SK-N-SH (cell line): ENCODE results near the gene COL5A2. TPM values are rescaled to one million over a fixed set of nuclear protein-coding genes. Genes with fewer than 3 reads are reported as not detected.

Experiments used
- CTCF ChIA-PET: fragments of 300-600, 350-600 bp; formaldehyde crosslinking; extraction: SDS; loops from one replicate; lab custom pipeline; 2021; lab: Yijun Ruan, JAX
- POLR2A ChIA-PET: fragments of 350-600 bp; sonication (Branson Sonifier 250); formaldehyde crosslinking; extraction: SDS; loops from one replicate; lab custom pipeline; 2020; ENCODE audit warnings: antibody characterized with exemption, inconsistent platforms; lab: Yijun Ruan, JAX
- DNase-seq: peaks from one replicate; pipeline ENCODE4 v3.0.0; 2012
- H2AFZ ChIP-seq: fragments of 200-600 bp; sonication (generic); 2 replicates; pipeline ENCODE4 v1.8.1; 2016; ENCODE audit warnings: antibody characterized with exemption, mild to moderate bottlenecking, low read depth
- H3F3A ChIP-seq: fragments of 200-600 bp; sonication (generic); replicated peaks from 2 replicates; pipeline ENCODE3; 2016; ENCODE audit warnings: antibody characterized with exemption, mild to moderate bottlenecking; ENCODE audit not compliant: insufficient read depth
- H3K27ac ChIP-seq, 2 experiments: fragments of 200-500 bp in 1 of 2; fragments of 200-600 bp in 1 of 2; sonication (Bioruptor generic) in 1 of 2; sonication (generic), shearing (Covaris generic) in 1 of 2; 2 replicates each; pipeline versions ENCODE4 v1.5.1 to v1.6.1; 2014 to 2016; ENCODE audit warnings: low read depth in 2 of 2, inconsistent platforms in 1 of 2, low read length in 1 of 2, mild to moderate bottlenecking in 1 of 2, mixed read lengths in 1 of 2
- H3K27me3 ChIP-seq: fragments of 200-600 bp; sonication (generic), shearing (Covaris generic); 2 replicates; pipeline ENCODE4 v1.6.1; 2016; ENCODE audit warnings: mixed run types; ENCODE audit not compliant: insufficient read depth
- H3K36me3 ChIP-seq, 2 experiments: fragments of 200-500 bp in 1 of 2; fragments of 200-600 bp in 1 of 2; sonication (Bioruptor generic) in 1 of 2; sonication (generic) in 1 of 2; replicated peaks in 1 of 2; 2 replicates each; pipeline versions ENCODE3 to v1.5.1; 2014 to 2016; ENCODE audit warnings: low read length in 1 of 2, mild to moderate bottlenecking in 1 of 2; ENCODE audit not compliant: insufficient read depth in 2 of 2, control insufficient read depth in 1 of 2
- H3K4me1 ChIP-seq, 2 experiments: fragments of 200-500 bp in 1 of 2; fragments of 200-600 bp in 1 of 2; sonication (Bioruptor generic) in 1 of 2; sonication (generic), shearing (Covaris generic) in 1 of 2; 2 replicates each; pipeline versions ENCODE4 v1.5.1 to v1.6.1; 2014 to 2016; ENCODE audit warnings: low read depth in 1 of 2, low read length in 1 of 2, mixed run types in 1 of 2; ENCODE audit not compliant: insufficient read depth in 2 of 2, control insufficient read depth in 1 of 2
- H3K4me2 ChIP-seq: fragments of 200-600 bp; sonication (generic), shearing (Covaris generic); 2 replicates; pipeline ENCODE4 v1.6.1; 2017; ENCODE audit warnings: mixed run types
- H3K4me3 ChIP-seq, 2 experiments: fragments of 200-500 bp in 1 of 2; fragments of 200-600 bp in 1 of 2; sonication (Bioruptor generic) in 1 of 2; sonication (generic), shearing (Covaris generic) in 1 of 2; 2 replicates each; pipeline versions ENCODE4 v1.5.1 to v1.8.1; 2014 to 2016; ENCODE audit warnings: low read depth in 2 of 2, inconsistent platforms in 1 of 2, low read length in 1 of 2, mild to moderate bottlenecking in 1 of 2, mixed read lengths in 1 of 2, moderate library complexity in 1 of 2
- H3K79me2 ChIP-seq: fragments of 200-600 bp; sonication (generic); 2 replicates; pipeline ENCODE4 v1.8.1; 2017; ENCODE audit warnings: mild to moderate bottlenecking; ENCODE audit not compliant: insufficient read depth
- H3K9ac ChIP-seq: fragments of 200-600 bp; sonication (generic); 2 replicates; pipeline ENCODE4 v1.6.1; 2017; ENCODE audit warnings: mixed run types
- H3K9me2 ChIP-seq: fragments of 200-600 bp; sonication (generic); 2 replicates; pipeline ENCODE4 v1.6.1; 2017; ENCODE audit warnings: mixed run types
- H3K9me3 ChIP-seq: fragments of 200-600 bp; sonication (generic); 2 replicates; pipeline ENCODE4 v1.6.1; 2017; ENCODE audit warnings: mixed run types, mild to moderate bottlenecking, moderate library complexity
- H4K20me1 ChIP-seq: fragments of 200-600 bp; sonication (generic); 2 replicates; pipeline ENCODE4 v1.6.1; 2017; ENCODE audit warnings: mild to moderate bottlenecking, mixed run types; ENCODE audit not compliant: insufficient read depth
- EP300 ChIP-seq, 2 experiments: IDR thresholded peaks; 2 replicates each; pipeline versions ENCODE4 v1.4.0 to v1.6.1; 2012; ENCODE audit warnings: borderline replicate concordance in 1 of 2, low read depth in 1 of 2, low read length in 1 of 2
- EZH2phosphoT487 ChIP-seq: fragments of 200-600 bp; sonication (generic); IDR thresholded peaks from 2 replicates; pipeline ENCODE4 v1.6.1; 2017; ENCODE audit warnings: low read depth, mixed run types, mild to moderate bottlenecking, antibody characterized with exemption, moderate library complexity, borderline replicate concordance
- FOXJ3 ChIP-seq: sonication (generic); formaldehyde crosslinking; IDR thresholded peaks from 2 replicates; pipeline ENCODE4 v1.5.1; 2020; ENCODE audit warnings: mild to moderate bottlenecking, missing genetic modification reagents
- FOXM1 ChIP-seq: IDR thresholded peaks from 2 replicates; pipeline ENCODE4 v1.4.0; 2012; ENCODE audit warnings: low read depth, mild to moderate bottlenecking
- GABPA ChIP-seq: IDR thresholded peaks from 2 replicates; pipeline ENCODE4 v1.4.0; 2012; ENCODE audit warnings: low read depth, mild to moderate bottlenecking
- GATA2 ChIP-seq: sonication (generic); formaldehyde crosslinking; IDR thresholded peaks from 2 replicates; pipeline ENCODE4 v1.5.0; 2020; ENCODE audit warnings: mild to moderate bottlenecking, missing genetic modification reagents
- JUND ChIP-seq: IDR thresholded peaks from 2 replicates; pipeline ENCODE4 v1.4.0; 2012
- TAF1 ChIP-seq: IDR thresholded peaks from 2 replicates; pipeline ENCODE4 v1.6.1; 2012; ENCODE audit warnings: low read depth, mild to moderate bottlenecking, low read length, moderate library complexity, borderline replicate concordance
- TCF12 ChIP-seq: IDR thresholded peaks from 2 replicates; pipeline ENCODE4 v1.4.0; 2012
- TEAD4 ChIP-seq: IDR thresholded peaks from 2 replicates; pipeline ENCODE4 v1.4.0; 2012; ENCODE audit warnings: mild to moderate bottlenecking, borderline replicate concordance; ENCODE audit not compliant: insufficient read depth
- YY1 ChIP-seq: IDR thresholded peaks from 2 replicates; pipeline ENCODE4 v1.4.0; 2012; ENCODE audit warnings: low read depth, mild to moderate bottlenecking
- WGBS: methylation state at CpG from one replicate; pipeline ENCODE4 v1.1.6; 2017; ENCODE audit warnings: low lambda C conversion rate; 5-methylcytosine and 5-hydroxymethylcytosine counted together
- polyA plus RNA-seq, 3 experiments: library from polyadenylated mRNA; depleted of rRNA; stranded (reverse); fragments of >200 nt; gene quantifications; 2 replicates each; pipeline ENCODE4 v1.2.3, GENCODE V29; 2012
- TF ChIP-seq, protein P1 (sequence below): fragments of 200-600 bp; sonication (generic); IDR thresholded peaks from 2 replicates; pipeline ENCODE4 v1.6.1; 2017; ENCODE audit warnings: antibody characterized with exemption, mild to moderate bottlenecking, moderate library complexity
- TF ChIP-seq, protein P2 (sequence below): fragments of 150-350 bp; IDR thresholded peaks from 2 replicates; pipeline ENCODE4 v1.6.1; 2017; ENCODE audit warnings: antibody characterized with exemption, low read length, low read depth, borderline replicate concordance
- TF ChIP-seq, protein P3 (sequence below): IDR thresholded peaks from 2 replicates; pipeline ENCODE4 v1.4.0; 2012; ENCODE audit warnings: low read depth, borderline replicate concordance
- TF ChIP-seq, protein P4 (sequence below): IDR thresholded peaks from 2 replicates; pipeline ENCODE4; 2012

COL5A2 gene
- polyA plus RNA-seq, 1 of the 3 experiments (the other 2 are of a cell fraction) = 20.4 TPM

DNA sequence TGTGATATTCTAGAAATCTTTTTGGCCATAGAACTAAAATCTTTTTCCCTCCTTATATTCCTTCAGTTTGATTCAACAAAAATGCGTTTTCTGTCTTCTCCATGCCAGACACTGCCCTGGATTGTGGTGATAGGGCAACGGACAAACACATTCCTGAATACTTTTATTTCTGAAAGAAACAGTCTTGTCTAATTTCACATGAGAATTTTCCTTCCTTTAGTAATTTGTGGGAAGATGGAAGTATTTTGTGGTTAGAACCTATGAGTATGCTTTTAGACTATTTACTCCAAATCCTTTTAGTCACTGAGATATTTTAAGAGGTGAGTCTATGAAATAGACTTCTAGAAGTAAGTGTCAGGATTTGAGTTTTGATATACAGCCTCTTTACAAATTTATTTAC lies 49.6 kb downstream of the COL5A2 start (continued):
- TF ChIP-seq GABPA (no peak), EP300 (IDR thresholded peaks at IDR 0.05; ENCODE audit: borderline replicate concordance in 1 of 2, low read depth in 1 of 2, low read length in 1 of 2) (peak; percentile 61 to 96), TEAD4 (peak; percentile 91), FOXM1 (peak; percentile 94), GATA2 (CRISPR knock-in tag) (no peak), JUND (peak; percentile 85), TAF1 (0 out of 2 replicates have a peak, but pooled peaks have one; percentile 18)
- TF ChIP-seq, protein P1, sequence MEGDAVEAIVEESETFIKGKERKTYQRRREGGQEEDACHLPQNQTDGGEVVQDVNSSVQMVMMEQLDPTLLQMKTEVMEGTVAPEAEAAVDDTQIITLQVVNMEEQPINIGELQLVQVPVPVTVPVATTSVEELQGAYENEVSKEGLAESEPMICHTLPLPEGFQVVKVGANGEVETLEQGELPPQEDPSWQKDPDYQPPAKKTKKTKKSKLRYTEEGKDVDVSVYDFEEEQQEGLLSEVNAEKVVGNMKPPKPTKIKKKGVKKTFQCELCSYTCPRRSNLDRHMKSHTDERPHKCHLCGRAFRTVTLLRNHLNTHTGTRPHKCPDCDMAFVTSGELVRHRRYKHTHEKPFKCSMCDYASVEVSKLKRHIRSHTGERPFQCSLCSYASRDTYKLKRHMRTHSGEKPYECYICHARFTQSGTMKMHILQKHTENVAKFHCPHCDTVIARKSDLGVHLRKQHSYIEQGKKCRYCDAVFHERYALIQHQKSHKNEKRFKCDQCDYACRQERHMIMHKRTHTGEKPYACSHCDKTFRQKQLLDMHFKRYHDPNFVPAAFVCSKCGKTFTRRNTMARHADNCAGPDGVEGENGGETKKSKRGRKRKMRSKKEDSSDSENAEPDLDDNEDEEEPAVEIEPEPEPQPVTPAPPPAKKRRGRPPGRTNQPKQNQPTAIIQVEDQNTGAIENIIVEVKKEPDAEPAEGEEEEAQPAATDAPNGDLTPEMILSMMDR = no peak

DNA sequence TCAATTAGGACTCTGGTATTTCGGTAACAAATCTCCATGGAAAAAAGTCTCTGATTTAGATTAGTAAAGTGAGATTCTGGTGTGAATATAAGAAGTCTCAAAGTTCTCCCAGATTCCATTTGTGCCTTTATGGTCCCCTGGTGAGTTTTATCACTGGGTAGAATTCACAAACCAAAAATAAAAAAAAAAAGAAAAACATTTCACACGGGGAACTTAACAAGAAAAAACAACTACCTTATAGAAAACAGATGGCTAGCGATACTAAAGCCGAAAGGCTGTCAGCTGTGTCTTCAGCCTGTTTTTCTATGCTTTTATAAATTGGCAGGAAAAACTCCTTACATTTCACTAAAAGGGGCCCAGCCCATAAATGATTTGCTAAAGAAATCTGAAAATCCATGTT lies 50.6 kb downstream of the COL5A2 start:
- Histone ChIP-seq H3K27ac (peak overlapping the region; percentile 92 to 100), H3K9me3 (no peaks in the 10 kb centered on the region), H3K27me3 (no peaks in the 10 kb centered on the region), H2AFZ (peak overlapping the region; percentile 66; the same call in 1 of the 2 replicates), H3K36me3 (peaks cover 0 to 14% of the 10 kb centered on the region in 2 experiments), H3K9ac (peak overlapping the region; percentile 80), H4K20me1 (no peaks in the 10 kb centered on the region), H3K4me2 (peak overlapping the region; percentile 50), H3F3A (peaks cover 47% of the 10 kb centered on the region), H3K4me1 (peaks cover 0 to 32% of the 10 kb centered on the region in 2 experiments; a peak in 2 of 4 replicates), H3K79me2 (no peaks in the 10 kb centered on the region; the same call in 1 of the 2 replicates), H3K4me3 (no peak overlapping the region), H3K9me2 (no peaks in the 10 kb centered on the region)
- POLR2A ChIA-PET = no interaction called here
- TF ChIP-seq, protein P2, sequence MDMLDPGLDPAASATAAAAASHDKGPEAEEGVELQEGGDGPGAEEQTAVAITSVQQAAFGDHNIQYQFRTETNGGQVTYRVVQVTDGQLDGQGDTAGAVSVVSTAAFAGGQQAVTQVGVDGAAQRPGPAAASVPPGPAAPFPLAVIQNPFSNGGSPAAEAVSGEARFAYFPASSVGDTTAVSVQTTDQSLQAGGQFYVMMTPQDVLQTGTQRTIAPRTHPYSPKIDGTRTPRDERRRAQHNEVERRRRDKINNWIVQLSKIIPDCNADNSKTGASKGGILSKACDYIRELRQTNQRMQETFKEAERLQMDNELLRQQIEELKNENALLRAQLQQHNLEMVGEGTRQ = no peak
- TF ChIP-seq FOXJ3 (CRISPR knock-in tag) = no peak
- TF ChIP-seq, protein P3, sequence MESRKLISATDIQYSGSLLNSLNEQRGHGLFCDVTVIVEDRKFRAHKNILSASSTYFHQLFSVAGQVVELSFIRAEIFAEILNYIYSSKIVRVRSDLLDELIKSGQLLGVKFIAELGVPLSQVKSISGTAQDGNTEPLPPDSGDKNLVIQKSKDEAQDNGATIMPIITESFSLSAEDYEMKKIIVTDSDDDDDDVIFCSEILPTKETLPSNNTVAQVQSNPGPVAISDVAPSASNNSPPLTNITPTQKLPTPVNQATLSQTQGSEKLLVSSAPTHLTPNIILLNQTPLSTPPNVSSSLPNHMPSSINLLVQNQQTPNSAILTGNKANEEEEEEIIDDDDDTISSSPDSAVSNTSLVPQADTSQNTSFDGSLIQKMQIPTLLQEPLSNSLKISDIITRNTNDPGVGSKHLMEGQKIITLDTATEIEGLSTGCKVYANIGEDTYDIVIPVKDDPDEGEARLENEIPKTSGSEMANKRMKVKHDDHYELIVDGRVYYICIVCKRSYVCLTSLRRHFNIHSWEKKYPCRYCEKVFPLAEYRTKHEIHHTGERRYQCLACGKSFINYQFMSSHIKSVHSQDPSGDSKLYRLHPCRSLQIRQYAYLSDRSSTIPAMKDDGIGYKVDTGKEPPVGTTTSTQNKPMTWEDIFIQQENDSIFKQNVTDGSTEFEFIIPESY = no peak
- TF ChIP-seq EZH2phosphoT487 = no peak
- no peak for TF ChIP-seq GATA2 (CRISPR knock-in tag)
- TF ChIP-seq, protein P4, sequence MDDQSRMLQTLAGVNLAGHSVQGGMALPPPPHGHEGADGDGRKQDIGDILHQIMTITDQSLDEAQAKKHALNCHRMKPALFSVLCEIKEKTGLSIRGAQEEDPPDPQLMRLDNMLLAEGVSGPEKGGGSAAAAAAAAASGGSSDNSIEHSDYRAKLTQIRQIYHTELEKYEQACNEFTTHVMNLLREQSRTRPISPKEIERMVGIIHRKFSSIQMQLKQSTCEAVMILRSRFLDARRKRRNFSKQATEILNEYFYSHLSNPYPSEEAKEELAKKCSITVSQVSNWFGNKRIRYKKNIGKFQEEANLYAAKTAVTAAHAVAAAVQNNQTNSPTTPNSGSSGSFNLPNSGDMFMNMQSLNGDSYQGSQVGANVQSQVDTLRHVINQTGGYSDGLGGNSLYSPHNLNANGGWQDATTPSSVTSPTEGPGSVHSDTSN = peak; percentile 35
- peak; percentile 81 for TF ChIP-seq TCF12
- 0 out of 4 replicates have a peak, but pooled peaks of 1 of the 2 experiments have one; percentile 20 for TF ChIP-seq EP300 (IDR thresholded peaks at IDR 0.05; ENCODE audit: borderline replicate concordance in 1 of 2, low read depth in 1 of 2, low read length in 1 of 2)
- no peak for TF ChIP-seq YY1
- CTCF ChIA-PET = interaction anchor here (0.8 to 1.5 kb wide), 2 partner anchors 13 to 159 kb away, joined by 3 to 4 read pairs; no protein-coding TSS in a partner anchor
- DNase-seq = no peak
- 33% methylated on average over 4 of the region's 4 CpGs for WGBS
